WI38 (cell line): ENCODE results near the gene CAPN3.

Source experiments
- H3K4me3 ChIP-seq: 2 replicates; pipeline ENCODE4 v1.5.1; 2011; ENCODE audit warnings: low read depth, mild to moderate bottlenecking, control low read depth, low read length
- TF ChIP-seq, protein P1 (sequence below): IDR thresholded peaks from 2 replicates; pipeline ENCODE4 v1.5.1; 2012; ENCODE audit warnings: low read depth, mild to moderate bottlenecking, control low read depth, low read length

Gene CAPN3

DNA sequence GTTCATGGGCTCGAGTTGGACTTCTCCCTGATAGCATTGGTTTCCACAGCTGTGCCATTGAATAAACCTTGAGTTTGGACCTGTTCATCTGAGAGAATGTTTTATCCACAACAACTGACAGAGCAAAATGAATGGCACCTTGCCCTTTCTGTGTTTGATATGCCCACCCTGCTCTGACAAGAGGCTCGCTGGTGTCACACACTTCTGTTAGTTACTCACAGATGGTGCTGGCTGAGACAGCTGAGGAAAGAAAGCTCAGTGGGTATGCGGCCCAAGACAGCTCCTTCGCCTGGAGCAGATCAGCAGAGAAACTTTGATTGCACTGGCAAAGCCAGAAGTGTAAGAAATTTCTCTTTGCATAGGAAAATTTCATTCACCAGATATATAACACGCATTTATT, 2.5 kb upstream of the CAPN3 start:
- TF ChIP-seq, protein P1, sequence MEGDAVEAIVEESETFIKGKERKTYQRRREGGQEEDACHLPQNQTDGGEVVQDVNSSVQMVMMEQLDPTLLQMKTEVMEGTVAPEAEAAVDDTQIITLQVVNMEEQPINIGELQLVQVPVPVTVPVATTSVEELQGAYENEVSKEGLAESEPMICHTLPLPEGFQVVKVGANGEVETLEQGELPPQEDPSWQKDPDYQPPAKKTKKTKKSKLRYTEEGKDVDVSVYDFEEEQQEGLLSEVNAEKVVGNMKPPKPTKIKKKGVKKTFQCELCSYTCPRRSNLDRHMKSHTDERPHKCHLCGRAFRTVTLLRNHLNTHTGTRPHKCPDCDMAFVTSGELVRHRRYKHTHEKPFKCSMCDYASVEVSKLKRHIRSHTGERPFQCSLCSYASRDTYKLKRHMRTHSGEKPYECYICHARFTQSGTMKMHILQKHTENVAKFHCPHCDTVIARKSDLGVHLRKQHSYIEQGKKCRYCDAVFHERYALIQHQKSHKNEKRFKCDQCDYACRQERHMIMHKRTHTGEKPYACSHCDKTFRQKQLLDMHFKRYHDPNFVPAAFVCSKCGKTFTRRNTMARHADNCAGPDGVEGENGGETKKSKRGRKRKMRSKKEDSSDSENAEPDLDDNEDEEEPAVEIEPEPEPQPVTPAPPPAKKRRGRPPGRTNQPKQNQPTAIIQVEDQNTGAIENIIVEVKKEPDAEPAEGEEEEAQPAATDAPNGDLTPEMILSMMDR, result no peak
- no peak overlapping the region for H3K4me3 ChIP-seq

DNA sequence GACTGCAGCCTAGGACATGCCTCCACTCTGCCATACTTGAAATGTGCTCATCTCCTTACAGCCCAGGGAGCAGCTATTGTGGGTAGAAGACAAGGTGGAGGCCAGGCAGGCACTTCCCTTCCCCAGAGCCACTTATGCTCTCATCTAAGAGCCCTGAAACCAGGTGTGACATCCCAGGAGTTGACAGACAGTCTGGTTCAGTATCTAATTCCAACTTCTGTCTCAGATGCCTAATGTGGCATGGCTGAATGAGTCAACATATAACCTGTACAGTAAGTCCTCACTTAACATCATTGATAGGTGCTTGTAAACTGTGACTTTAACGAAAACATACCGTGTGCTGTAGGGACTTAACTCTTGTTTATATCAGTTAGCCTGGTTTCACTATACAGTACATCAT, 1.2 kb upstream of the CAPN3 start:
- no peak overlapping the region for H3K4me3 ChIP-seq
- TF ChIP-seq, protein P1, result no peak

DNA sequence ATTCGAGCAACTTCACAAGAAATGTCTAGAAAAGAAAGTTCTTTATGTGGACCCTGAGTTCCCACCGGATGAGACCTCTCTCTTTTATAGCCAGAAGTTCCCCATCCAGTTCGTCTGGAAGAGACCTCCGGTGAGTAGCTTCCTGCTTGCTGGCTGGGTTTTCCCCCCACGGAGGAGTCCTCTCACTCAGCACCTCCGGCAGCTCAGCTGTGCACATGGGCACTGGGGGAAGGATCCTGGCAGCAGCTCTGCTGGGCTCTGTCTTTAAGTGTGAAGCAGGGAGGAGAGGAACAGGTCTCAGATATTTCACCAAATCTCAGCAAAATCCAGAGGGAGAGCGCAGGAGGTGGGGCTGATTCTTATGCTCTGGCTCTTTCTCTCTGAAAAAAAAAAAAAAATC, 684 bp downstream of the CAPN3 start:
- TF ChIP-seq, protein P1, result no peak
- no peak overlapping the region for H3K4me3 ChIP-seq

DNA sequence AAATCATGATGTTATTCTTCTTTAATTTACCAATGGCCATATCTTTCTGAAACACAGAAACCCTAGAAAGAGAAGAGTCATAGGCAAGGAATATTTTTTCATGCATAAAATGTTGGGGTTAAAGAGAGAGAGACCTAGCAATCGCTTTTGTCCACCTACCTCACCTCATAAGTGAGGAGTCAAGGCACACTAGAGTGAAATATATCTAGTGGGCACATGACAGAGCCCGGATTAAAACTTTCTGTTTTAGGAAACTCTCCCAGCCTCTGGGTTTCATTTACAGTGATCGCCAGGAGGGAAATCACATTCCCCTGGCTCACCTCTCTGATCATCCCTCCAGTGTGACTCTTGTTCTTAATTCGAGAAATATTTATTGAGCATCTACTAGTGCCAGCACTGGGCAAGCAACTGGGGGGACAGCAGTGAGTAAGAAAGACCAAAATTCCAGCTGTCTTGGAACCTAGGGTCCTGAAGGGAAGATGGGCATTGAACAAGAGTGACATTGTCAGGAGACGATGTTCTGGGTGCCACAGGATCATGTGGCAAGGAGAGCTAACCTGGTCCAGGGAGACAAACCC, 1.3 kb downstream of the CAPN3 start:
- no peak overlapping the region for H3K4me3 ChIP-seq
- TF ChIP-seq, protein P1, result no peak

DNA sequence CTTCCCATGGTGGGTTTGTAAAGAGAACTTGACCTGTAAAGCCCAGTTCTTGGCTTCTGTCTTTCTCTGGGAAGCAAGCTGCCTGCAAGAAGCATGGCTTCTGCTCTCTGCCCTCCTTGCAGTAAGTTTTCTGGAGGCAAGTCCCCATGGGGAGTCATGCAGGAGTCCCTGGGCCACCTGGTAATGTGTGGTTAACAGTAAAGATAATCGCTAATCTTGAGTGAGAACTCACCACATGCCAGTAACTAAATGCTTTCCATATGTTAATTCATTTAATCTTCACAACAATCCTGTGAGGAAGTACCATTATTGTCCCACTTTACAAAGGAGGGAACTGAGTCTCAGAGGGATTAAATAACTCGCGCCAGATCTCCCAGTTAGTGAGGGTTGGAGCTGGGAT, 4.2 kb downstream of the CAPN3 start:
- TF ChIP-seq, protein P1, result no peak
- H3K4me3 ChIP-seq, result no peak overlapping the region

DNA sequence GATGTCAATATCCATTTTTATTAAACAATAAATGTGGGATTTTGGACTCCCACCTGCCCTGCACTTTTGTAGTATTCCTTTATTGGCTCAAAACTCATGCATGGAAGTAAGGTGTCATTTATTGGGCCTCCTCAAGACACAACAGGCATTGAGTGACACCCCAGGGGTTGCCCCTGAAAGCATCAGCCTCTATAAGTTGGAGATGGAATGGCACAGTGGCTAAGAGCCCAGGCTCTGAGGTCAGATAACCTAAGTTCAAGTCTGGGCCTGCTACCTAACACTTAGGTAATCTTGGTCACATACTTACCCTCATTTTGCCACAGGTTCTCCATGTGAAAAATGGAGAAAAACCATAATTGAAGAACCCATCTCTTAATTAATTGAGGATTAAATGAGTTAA, 4.6 kb downstream of the CAPN3 start:
- TF ChIP-seq, protein P1, result no peak

DNA sequence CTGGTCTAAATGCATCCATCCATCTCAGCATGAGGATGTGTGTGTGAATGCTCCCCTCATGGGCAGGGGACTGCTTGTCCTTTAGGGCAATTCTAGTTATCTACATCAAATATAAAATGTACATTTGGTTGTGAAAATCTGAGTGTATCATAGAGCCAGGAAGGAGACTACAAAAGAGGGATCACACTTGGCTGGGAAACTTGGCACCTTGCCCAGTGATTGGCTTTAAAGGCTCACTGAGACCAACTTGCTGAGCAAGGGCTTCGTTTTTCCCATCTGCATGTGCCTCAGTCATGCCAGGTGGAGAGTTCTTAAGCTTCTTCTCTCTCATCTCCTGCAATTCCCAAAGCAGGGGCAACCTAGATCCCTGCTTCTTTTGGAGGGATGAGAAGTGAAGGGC, 5.2 kb downstream of the CAPN3 start:
- H3K4me3 ChIP-seq, result no peak overlapping the region
- TF ChIP-seq, protein P1, result no peak

More for the DNA sequence above, 4.6 kb downstream of the CAPN3 start:
- no peak overlapping the region for H3K4me3 ChIP-seq
